ENCODE results near the gene PLIN5. TPM values are rescaled to one million over a fixed set of nuclear protein-coding genes. Genes with fewer than 3 reads are reported as not detected.

Gene PLIN5
- total RNA-seq, 1 donor from 2014 or later: 0.54 TPM

GRCh38 chr19:4494691-4495064, 40.3 kb downstream of the PLIN5 start:
- peaks cover 4% of the 10 kb centered on the region for H3K9me3 Mint-ChIP-seq (ENCODE audit: unreplicated experiment)
- TF ChIP-seq CTCF (IDR thresholded peaks at IDR 0.05; ENCODE audit: partially characterized antibody, unreplicated experiment): no peak
- H3K27ac Mint-ChIP-seq (ENCODE audit: unreplicated experiment): peak overlapping the region; percentile 62
- H3K4me1 Mint-ChIP-seq (ENCODE audit: low read depth, unreplicated experiment): no peaks in the 10 kb centered on the region
- H3K27me3 Mint-ChIP-seq (ENCODE audit: unreplicated experiment): peaks cover 3% of the 10 kb centered on the region
- DNase-seq: no peak
- H3K4me3 Mint-ChIP-seq (ENCODE audit: unreplicated experiment): no peak overlapping the region
- peaks cover 5% of the 10 kb centered on the region for H3K36me3 Mint-ChIP-seq (ENCODE audit: unreplicated experiment)

GRCh38 chr19:4493929-4494690, 40.9 kb downstream of the PLIN5 start:
- Mint-ChIP-seq H3K9me3 (ENCODE audit: unreplicated experiment) (peaks cover 4% of the 10 kb centered on the region), H3K27me3 (ENCODE audit: unreplicated experiment) (peaks cover 3% of the 10 kb centered on the region), H3K4me1 (ENCODE audit: low read depth, unreplicated experiment) (no peaks in the 10 kb centered on the region), H3K4me3 (ENCODE audit: unreplicated experiment) (no peak overlapping the region), H3K27ac (ENCODE audit: unreplicated experiment) (no peak overlapping the region), H3K36me3 (ENCODE audit: unreplicated experiment) (peaks cover 5% of the 10 kb centered on the region)
- TF ChIP-seq CTCF (IDR thresholded peaks at IDR 0.05; ENCODE audit: partially characterized antibody, unreplicated experiment): no peak
- peak; percentile 6 for DNase-seq

- no peaks in the 10 kb centered on the region for H3K4me1 Mint-ChIP-seq (ENCODE audit: low read depth, unreplicated experiment)
- H3K36me3 Mint-ChIP-seq (ENCODE audit: unreplicated experiment): peaks cover 5% of the 10 kb centered on the region
- peaks cover 4% of the 10 kb centered on the region for H3K9me3 Mint-ChIP-seq (ENCODE audit: unreplicated experiment)
- peaks cover 3% of the 10 kb centered on the region for H3K27me3 Mint-ChIP-seq (ENCODE audit: unreplicated experiment)
- TF ChIP-seq CTCF (IDR thresholded peaks at IDR 0.05; ENCODE audit: partially characterized antibody, unreplicated experiment): no peak
- no peak overlapping the region for H3K27ac Mint-ChIP-seq (ENCODE audit: unreplicated experiment)
- H3K4me3 Mint-ChIP-seq (ENCODE audit: unreplicated experiment): no peak overlapping the region
- DNase-seq: no peak
These were observed 41.7 kb downstream of the PLIN5 start for GRCh38 chr19:4493104-4493928.

GRCh38 chr19:4492337-4493103, 42.5 kb downstream of the PLIN5 start:
- H3K9me3 Mint-ChIP-seq (ENCODE audit: unreplicated experiment): peaks cover 4% of the 10 kb centered on the region
- peaks cover 5% of the 10 kb centered on the region for H3K36me3 Mint-ChIP-seq (ENCODE audit: unreplicated experiment)
- no peaks in the 10 kb centered on the region for H3K4me1 Mint-ChIP-seq (ENCODE audit: low read depth, unreplicated experiment)
- H3K4me3 Mint-ChIP-seq (ENCODE audit: unreplicated experiment): no peak overlapping the region
- no peak for DNase-seq
- no peak overlapping the region for H3K27ac Mint-ChIP-seq (ENCODE audit: unreplicated experiment)
- peaks cover 3% of the 10 kb centered on the region for H3K27me3 Mint-ChIP-seq (ENCODE audit: unreplicated experiment)
- no peak for TF ChIP-seq CTCF (IDR thresholded peaks at IDR 0.05; ENCODE audit: partially characterized antibody, unreplicated experiment)

Measured in glutamatergic neuron (in vitro differentiated cells).